Body of pancreas (tissue), 4 donors: ENCODE measurements around the gene ZNF804B.

Experiments
- POLR2A ChIP-seq, 3 donors: fragments of 450-650 bp; IDR thresholded peaks; one replicate each; pipeline ENCODE4 v1.6.1; 2016; ENCODE audit warnings: antibody characterized with exemption in 3 of 3, mild to moderate bottlenecking in 2 of 3
- TF ChIP-seq, protein P1 (sequence below), 7 experiments: fragments of 450-650 bp in 4 of 7; fragments of 200-600 bp in 3 of 7; sonication (generic) in 3 of 7; IDR thresholded peaks; one replicate each; pipeline ENCODE4 v1.5.1; 2016 to 2019; ENCODE audit warnings: antibody characterized with exemption in 7 of 7

DNA sequence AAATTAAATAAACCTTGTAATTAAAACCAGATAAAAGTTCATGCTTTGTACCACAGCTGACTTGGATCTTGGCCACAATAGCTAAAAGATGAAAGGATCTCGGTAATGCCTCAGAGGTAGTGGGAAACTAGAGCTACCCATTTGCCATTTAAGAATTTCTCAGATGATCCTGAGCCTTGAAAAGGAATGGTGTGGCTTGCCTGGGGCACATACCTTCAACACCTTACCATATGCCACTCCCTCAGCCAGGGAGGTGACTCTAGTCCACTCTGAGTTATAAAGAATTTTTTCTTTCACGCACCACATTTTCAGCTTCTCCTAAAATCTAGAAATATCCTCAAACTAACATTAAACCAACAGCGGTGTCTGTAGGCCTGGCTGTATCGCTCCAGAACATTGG lies 552.4 kb downstream of the ZNF804B start:
- TF ChIP-seq, protein P1, sequence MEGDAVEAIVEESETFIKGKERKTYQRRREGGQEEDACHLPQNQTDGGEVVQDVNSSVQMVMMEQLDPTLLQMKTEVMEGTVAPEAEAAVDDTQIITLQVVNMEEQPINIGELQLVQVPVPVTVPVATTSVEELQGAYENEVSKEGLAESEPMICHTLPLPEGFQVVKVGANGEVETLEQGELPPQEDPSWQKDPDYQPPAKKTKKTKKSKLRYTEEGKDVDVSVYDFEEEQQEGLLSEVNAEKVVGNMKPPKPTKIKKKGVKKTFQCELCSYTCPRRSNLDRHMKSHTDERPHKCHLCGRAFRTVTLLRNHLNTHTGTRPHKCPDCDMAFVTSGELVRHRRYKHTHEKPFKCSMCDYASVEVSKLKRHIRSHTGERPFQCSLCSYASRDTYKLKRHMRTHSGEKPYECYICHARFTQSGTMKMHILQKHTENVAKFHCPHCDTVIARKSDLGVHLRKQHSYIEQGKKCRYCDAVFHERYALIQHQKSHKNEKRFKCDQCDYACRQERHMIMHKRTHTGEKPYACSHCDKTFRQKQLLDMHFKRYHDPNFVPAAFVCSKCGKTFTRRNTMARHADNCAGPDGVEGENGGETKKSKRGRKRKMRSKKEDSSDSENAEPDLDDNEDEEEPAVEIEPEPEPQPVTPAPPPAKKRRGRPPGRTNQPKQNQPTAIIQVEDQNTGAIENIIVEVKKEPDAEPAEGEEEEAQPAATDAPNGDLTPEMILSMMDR (IDR thresholded peaks at IDR 0.05), result no peak
- no peak for TF ChIP-seq POLR2A (IDR thresholded peaks at IDR 0.05)
